GM12873 (cell line): ENCODE data around the gene UPK1A.

Experiments
- CTCF ChIP-seq: IDR thresholded peaks from 2 replicates; pipeline ENCODE4 v1.5.1; 2012; ENCODE audit warnings: low read depth, mild to moderate bottlenecking, moderate library complexity, low read length, control low read depth; ENCODE audit not compliant: insufficient read depth; ENCODE audit errors: missing control alignments

UPK1A gene

GRCh38 chr19:35722461-35722860, 56.1 kb downstream of the UPK1A start:
- TF ChIP-seq CTCF: no peak

GRCh38 chr19:35722897-35723296, 56.6 kb downstream of the UPK1A start:
- no peak for TF ChIP-seq CTCF

DNA sequence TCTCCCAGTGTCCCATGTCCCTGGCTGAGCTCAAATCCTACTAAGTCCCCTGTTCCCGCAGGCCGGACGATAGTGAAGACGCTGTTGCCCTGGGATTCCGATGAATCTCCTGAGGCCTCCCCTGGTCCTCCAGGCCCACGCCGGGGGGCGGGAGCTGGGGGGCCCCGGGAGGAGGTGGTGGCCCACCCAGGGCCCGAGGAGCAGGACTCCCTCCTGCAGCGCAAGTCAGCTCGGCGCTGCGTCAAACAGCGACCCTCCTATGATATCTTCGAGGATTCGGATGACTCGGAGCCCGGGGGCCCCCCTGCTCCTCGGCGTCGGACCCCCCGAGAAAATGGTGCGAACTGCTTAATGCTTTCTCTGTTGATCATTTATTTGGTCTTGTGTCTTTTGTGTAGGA, 57.4 kb downstream of the UPK1A start:
- no peak for TF ChIP-seq CTCF

GRCh38 chr19:35724560-35724959, 58.2 kb downstream of the UPK1A start:
- no peak for TF ChIP-seq CTCF

- TF ChIP-seq CTCF: no peak
These were observed 59.0 kb downstream of the UPK1A start for GRCh38 chr19:35725216-35725861.

- no peak for TF ChIP-seq CTCF
These were observed 61.0 kb downstream of the UPK1A start for GRCh38 chr19:35727053-35727955.
